GM18909 (cell line): ENCODE measurements around the gene BTBD1.
A peak's percentile ranks its signal among the peaks of the same experiment; 100 is the strongest.
"Not testable (repeated sequence)": the region's sequence is repeated elsewhere in the genome, so short reads cannot be mapped to it uniquely, and the experiment has no call there.

Source experiments
- ATAC-seq: cut with Tn5 transposase; IDR thresholded peaks from one replicate; pipeline ENCODE4 v1.9.1; 2021; ENCODE audit warnings: mild to moderate bottlenecking; ENCODE audit not compliant: unreplicated experiment, poor library complexity

BTBD1 gene

DNA sequence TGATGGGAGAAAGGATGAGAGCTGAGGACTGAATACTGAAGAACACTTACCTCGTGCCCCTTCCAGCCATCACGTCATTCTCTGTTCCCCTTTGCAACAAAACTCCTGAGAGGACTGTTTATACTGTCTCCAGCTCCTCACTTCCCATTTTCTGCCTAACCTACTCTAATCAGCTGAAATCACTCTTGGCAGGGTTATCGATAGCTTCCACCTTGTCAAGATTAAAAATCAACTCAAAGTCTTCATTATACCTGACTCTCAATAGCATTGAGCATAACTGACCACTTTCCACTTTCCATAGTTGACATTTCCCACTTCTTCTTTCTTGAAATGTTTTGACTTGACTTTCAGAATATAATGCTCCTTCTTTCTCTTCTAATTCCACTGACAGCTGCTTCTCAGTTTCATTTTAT, 4.3 kb downstream of the BTBD1 start:
- ATAC-seq = peak; percentile 22

DNA sequence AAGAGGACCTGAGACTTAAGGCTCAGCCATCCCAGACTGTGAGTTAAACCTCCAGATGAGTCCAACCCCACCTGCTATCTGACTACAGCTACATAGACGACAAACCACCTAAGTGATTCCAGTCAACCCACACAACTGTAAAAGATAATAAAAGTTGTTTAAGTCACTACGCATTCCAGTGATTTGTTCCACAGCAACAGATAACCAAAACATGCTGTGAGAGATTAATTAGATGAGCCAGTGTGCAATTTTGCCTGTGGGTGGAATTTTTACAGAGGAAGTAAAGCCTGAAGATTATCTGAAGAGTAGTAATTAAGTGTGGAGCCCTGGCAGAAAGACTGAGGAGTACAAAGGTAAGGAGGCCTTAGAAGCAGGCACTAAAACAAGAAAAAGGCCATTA, 5.4 kb downstream of the BTBD1 start:
- ATAC-seq = no peak

DNA sequence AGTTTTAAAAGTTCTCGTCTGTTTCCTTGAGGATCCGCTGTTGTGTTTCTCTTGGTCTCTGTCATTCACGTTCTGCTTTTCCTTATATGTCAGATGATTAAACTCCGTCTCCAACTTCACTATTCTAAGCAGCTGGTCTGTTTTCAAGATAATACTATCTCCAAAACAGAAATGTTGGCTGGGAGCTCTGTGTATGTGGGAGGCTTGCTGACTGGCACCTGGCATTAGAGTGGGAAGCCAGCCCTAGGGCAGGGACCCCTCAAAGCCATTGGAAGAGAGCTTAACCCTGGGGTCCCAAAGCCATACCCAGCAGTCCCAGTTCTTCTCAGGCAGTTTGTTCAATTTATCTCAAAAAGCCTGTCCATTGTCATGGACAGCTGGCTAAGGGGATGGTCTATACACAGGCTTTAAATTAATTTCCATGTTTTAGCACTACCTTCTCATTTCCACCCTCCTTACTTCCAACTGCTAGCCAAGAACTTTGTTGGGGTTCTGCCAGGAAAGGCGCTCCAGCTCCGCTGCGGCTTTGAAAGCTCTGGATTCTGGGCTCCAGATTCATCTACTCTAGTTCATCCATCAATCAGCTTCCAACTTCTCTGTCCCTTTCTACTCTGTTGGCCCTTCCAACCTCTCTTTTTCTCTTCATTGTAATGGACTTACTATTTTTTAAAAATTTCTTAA, 9.2 kb downstream of the BTBD1 start:
- ATAC-seq = no peak

DNA sequence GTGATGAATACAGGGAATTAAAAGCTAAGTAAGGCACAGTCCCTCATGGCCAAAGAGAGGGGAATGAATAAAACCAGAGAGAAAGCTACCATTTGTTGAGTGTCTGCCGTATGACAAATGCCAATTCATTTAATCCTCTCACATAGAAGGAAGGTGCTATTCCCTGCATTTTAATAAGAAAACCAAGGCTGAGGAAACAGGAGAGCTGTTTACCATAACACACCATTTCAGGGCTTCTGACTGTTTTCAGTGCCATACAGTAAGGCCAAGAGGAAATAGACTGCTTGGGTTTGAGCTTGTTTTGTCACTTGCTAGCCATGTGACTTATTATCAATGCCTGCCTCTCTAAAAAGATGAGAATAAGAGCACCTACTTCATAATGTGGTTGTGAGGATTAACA, 10.1 kb downstream of the BTBD1 start:
- no peak for ATAC-seq

DNA sequence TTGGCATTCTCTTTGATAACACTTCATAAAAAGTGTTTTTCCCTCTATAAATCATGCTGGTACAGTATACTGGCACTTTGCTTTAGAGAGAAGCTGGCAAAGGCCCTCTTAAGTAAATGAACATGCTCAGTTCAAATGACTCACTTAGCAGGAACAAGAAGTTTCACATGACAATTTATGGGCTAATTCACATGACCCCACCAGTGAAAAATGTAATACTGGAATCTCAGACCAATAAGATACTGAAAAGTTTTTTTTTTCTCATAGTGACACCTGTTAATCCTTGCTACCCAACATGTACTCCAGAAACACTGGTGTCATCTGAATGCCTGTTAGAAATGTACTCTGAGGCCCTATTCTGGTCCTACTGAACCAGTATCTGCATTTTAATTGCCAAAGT, 13.9 kb downstream of the BTBD1 start:
- ATAC-seq = no peak

DNA sequence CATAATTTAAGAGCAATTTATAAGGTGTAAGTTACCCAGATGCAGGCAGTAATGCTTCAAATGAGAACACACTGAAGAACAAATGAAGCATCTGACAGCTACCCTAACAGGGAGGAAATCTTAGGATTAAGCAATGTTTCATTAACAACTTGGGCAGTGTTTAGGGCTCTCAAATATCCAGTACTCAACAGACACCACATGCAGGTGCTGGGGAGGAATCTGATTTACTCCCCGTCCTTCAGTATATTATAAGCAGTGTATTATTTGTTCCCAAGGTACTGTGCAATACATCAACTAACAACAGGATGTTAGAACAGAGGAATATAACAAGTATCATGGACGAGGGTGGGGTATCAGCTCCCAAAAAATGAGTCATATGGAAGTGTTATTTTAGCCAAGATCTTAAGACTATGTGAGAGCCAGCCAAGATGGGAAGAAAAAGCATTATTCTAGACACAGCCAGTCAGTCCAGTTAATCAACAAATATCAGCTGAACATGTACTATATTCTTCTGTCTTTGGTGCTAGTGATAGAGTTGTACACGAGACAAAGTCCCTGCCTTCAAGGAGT, 20.4 kb downstream of the BTBD1 start:
- ATAC-seq = no peak

DNA sequence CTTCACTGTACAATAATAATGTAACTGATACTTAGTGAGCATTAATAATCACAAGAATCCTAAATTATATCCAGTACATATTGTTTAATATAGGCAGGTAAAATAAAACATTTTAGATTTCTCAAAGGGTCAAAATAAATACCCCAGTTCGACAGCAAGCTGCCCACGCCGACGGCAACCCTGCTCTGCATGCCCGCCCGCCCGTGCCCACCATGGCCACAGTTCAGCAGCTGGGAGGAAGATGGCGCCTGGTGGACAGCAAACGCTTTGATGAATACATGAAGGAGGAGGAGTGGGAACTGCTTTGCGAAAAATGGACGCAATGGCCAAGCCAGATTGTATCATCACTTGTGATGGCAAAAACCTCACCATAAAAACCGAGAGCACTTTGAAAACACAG, 22.9 kb downstream of the BTBD1 start:
- ATAC-seq = no peak

DNA sequence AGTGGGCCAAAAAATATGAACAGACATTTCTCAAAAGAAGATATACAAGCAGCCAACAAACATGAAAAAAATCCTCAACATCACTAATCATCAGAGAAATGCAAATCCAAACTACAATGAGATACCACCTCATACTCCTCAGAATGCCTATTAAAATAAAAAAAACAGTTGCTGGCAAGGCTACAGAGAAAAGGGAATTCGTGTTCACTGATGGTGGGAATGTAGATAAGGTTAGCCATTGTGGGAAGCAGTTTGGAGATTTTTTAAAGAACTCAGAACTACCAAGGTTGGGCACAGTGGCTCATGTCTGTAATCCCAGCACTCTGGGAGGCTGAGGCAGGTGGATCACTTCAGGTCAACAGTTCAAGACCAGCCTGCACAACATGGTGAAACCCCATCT, 27.8 kb downstream of the BTBD1 start:
- no peak for ATAC-seq

DNA sequence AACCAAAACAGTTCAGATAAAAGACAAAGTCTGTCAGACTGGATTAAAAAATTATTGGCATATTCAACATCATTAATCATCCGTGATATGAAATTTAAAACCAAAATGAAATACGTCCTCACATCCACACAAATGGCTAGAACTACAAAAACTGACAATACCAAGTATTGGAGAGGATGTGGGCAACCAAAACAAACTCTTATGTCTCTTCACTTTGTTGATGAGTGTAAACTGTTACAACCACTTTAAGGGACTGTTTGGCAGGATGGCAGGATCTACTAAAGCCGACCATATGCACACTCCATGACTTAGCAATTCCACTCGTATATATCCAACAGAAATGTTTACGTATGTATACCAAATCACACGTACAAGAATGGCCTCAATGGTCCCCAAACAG, 30.8 kb downstream of the BTBD1 start:
- ATAC-seq = no peak

DNA sequence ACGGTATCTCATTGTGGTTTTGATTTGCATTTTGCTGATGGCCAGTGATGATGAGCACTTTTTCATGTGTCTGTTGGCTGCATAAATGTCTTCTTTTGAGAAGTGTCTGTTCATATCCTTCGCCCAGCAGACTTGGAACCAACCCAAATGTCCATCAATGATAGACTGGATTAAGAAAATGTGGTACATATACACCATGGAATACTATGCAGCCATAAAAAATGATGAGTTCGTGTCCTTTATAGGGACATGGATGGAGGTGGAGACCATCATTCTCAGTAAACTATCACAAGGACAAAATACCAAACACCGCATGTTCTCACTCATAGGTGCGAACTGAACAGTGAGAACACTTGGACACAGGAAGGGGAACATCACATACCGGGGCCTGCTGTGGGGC, 35.8 kb downstream of the BTBD1 start:
- not testable (repeated sequence) for ATAC-seq

DNA sequence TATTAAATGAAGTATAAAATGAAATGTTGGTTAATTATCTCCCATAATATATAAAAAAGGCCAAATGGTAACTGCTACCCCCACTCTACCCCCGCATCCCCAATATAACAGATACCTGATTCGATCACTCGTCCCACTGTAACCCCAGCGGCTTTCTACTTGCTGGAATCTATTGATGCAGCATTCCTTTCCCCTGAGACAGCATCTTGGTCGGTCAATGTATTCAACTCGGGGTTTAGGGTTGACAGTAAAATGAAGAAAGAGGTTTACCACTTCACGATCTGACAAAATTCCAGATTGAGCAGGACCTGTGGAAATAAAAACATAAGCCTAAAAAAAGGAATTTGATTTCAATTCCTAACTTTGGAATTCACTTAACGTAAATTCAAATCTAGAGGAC, 37.0 kb downstream of the BTBD1 start:
- ATAC-seq = no peak

DNA sequence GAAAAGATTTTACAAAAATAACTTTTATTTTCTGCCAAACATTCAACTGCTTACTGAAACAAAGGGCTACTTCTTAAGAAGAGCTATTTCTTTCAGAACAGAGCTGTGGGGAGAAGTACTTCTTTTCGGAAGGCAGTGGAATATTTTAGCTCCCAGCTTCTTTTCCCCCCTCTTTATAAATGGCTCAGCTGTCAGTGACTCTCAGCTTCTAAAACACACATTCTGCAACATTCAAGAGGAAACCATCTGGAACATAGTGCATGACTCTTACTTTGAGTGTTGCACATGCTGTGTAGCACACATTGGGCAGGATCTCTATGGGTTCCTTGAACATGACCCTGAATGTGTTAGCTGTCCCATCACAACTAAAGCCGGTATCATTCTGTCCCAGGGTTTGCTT, 48.6 kb downstream of the BTBD1 start:
- no peak for ATAC-seq

DNA sequence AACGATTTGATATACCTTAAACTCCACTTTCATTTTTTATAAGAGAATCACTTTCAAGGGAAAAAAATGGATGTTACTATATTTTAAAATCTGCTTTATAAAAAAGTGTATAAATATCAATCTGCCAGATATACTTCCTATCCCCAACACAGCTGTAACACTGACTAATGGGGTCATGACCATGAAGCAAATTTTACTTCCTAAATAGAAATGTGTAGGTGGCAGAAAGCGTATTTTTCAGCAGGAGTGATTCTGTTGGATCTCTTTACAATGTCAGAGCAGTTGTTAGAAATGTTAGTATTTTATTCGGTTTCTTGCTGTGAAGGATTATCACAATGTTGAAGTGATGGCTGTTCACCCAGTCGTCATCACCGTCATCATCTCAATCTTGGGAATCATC, 50.1 kb downstream of the BTBD1 start:
- no peak for ATAC-seq

DNA sequence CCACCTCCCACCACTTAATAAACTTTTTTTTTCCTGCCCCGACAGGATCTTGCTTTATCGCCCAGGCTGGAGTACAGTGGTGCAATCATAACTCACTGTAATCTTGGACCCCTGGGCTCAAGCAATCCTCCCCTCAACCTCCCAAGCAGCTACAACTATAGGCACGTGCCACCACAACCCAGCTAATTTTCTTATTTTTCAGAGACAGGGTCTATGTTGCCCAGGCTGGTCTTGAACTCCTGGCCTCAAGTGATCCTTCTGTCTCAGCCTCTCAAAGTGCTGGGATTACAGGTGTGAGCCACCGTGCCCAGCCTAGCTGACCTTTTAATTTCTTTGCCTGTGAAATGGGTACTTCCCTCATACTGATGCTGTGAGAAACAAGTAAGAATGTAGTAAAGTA, 51.7 kb downstream of the BTBD1 start:
- no peak for ATAC-seq

DNA sequence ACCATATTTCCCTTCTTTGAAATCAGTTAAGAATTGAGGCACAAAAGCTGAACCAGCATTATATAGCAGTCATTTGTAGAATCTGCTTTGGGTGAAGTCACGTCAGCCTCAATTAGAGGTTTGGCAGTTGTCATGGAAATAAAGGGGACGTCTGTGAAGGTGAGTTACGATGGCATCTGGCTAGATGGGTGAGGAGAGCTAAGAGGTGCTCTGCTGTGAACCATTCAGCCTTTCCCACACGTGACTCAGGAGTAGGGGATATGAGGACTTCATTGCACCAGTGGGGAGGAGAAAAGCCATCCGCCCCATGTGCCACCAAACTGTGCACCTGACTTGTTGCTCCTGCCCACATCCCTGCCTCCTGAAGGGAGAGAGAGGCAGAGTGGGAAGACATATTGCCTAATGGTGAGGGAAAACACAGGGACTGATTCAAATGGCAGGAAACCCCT, 52.8 kb downstream of the BTBD1 start:
- ATAC-seq = no peak

DNA sequence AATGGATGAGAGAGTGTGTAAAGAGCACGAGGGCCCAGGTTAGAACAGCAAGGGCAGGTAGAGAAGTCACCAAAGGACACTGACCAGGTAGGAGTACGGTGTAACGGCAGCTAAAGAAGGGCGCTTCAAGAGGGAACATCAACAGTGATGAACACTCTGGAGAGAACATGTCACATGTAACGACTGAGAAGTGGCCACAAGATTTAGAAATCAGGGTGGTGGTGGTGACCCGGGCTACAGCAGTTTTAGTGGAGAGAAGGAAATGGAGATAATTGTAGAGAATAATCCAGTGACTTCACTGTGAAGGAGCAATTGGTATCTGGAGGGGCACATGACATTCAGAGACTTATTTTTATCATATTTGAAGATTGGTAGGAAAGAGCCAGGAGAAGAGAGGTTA, 54.4 kb downstream of the BTBD1 start:
- ATAC-seq = no peak

DNA sequence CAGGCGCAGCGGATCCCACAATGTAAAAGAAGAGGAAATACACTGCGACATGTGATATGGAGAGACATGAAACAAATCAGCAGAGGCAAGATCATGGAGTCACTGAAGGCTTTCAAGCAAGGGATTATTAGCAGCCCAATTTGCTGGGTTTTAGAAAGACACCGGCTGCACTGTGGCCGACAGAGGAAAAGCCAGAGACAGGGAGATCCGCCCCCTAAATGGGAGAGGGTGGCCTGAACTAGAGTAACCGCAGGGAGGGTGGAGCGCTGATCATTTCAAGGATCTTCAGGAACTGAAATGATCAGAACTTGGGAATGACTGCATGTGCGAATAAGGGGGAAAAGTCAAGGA, 55.0 kb downstream of the BTBD1 start:
- no peak for ATAC-seq

DNA sequence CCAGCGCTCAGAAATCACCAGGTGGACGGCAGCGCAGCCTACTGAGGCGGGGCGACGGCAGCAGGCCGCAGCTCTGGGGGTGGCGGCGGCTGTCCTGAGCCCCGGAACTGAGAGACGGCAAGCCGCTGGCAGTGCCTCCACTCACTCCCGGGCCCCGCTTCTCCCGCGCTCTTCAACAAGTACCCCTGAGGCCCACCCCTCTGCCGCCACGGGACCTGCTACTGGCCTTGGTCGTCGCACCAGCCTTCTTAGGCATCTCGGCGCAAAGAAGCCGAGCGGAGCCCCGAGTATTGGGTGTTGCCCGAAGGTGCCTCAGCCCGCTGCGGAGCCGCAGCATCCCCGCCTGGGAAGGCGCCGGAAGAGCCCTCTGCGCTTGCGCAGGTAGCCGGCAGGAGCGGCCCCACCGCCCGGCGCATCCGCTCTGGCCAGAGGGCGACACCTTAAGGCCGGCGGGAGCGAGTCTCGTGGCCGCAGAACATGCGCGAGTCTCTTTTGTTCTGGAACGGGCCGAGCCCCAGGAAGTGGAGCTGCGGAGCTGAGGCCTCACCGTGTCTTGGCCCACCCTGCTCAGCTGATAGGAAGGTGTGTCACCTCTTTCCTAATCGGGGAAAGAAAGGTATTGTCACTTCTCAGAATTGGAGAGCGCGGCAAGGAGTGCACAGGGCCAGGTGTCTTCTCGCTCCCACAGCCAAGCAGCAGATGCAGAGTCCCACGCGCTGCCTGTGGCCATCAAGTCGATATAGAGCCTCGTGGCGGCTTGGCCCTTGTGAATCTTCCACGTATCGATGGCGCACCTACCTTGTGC, 55.6 kb downstream of the BTBD1 start, which contains the start of gene C15orf40:
Gene C15orf40, minus strand, starts transcription at position 369 of the 805 bp plus-strand sequence. Its CDS starts 32 bp downstream, at position 337.
- peak; percentile 88 for ATAC-seq

DNA sequence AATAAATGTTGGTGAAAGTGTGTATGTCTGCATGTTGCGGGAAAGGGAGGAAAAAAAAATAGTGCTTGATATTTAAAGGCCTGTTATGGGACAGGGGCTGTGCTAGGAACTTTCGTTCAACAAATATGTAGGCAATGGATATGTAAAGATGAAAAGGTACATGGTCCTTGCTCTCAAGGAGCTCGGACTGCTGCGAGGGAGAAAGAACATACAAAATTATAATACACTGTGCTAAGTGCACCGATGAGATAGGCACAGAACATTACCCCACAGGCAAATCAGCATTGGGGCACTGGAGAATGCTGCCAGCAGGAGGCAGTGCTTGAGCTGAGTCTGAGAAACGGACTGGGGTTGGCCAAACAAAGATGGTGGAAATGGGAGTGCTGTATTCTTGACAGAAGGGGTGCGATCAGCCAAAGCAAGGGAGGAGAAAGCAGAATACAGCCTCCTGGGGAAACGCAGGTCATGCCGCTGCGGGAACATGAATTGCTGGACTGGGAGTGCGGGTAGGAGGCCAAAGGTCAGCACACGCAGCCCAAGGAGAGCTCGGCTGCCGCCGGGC, 56.3 kb downstream of the BTBD1 start:
- ATAC-seq = peak; percentile 68

DNA sequence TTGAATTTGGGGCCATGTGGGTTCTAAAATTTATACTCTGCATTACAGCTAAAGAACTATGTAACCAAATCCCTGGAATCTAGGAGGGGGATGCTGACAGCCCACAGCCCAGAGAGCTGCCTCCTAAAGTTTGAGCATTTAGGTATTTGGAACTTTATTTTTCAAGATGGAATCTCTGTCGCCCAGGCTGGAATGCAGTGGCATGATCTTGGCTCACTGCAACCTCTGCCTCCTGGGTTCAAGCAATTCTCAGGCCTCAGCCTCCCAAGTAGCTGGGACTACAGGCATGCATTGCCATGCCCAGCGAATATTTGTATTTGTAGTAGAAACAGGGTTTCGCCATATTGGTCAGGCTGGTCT, 66.4 kb downstream of the BTBD1 start:
- ATAC-seq = not testable (repeated sequence)
